BLaER1 treated with 17β-estradiol and CSF1 and Interleukin-3, amounts not matched to agents 10 nM and 100 nM (cell line): Measurements from ENCODE around the gene WWTR1.

Experiments used
- H3K27ac ChIP-seq, 11 experiments: shearing (Covaris generic); formaldehyde crosslinking; 2 replicates each; pipeline ENCODE4 v1.8.1; 2022
- H3K27me3 ChIP-seq, 11 experiments: shearing (Covaris generic); formaldehyde crosslinking; 2 replicates each; pipeline ENCODE4 v1.8.1; 2022
- H3K36me3 ChIP-seq, 11 experiments: shearing (Covaris generic); formaldehyde crosslinking; 2 replicates each; pipeline ENCODE4 v1.8.1; 2022
- H3K4me1 ChIP-seq, 10 experiments: shearing (Covaris generic); formaldehyde crosslinking; 2 replicates each; pipeline ENCODE4 v1.8.1; 2022
- H3K4me2 ChIP-seq, 11 experiments: shearing (Covaris generic); formaldehyde crosslinking; 2 replicates each; pipeline ENCODE4 v1.8.1; 2022
- H3K4me3 ChIP-seq, 10 experiments: shearing (Covaris generic); formaldehyde crosslinking; 2 replicates each; pipeline ENCODE4 v1.8.1; 2022
- H3K9ac ChIP-seq, 11 experiments: shearing (Covaris generic); formaldehyde crosslinking; 2 replicates each; pipeline ENCODE4 v1.8.1; 2022
- H3K9me3 ChIP-seq, 11 experiments: shearing (Covaris generic); formaldehyde crosslinking; replicated peaks in 1 of 11; 2 replicates each; pipeline ENCODE4 v1.8.1; 2022
- H4K20me1 ChIP-seq, 11 experiments: shearing (Covaris generic); formaldehyde crosslinking; 2 replicates each; pipeline ENCODE4 v1.8.1; 2022
- Cebpa-rat ChIP-seq, 11 experiments: shearing (Covaris generic); IDR thresholded peaks; 2 replicates each; pipeline ENCODE4 v1.8.1; 2022

Gene WWTR1

DNA sequence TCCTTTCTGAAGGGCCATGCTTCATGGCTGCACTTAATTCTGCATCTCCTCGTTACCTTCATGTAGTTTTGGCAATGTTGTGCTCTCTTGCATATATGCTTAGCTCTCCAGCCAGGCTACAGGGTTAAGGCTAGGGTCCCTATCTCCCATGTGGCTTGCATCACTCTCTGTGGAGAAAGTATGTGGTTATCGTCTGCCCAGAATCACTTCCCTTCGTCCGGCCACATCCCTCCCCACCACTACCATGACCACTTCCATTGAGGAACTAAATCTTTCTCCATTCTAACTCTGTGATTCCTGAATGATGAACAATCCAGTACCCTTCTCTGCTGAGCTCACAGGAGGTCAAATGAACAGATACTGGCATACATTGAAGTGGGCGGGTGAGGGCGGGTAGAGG is 34.0 kb downstream of the WWTR1 start:
- no peak overlapping the region for H3K4me3 ChIP-seq
- peaks cover 0 to 30% (median 0%) of the 10 kb centered on the region in 11 experiments; a peak in 7 of 22 replicates for H4K20me1 ChIP-seq
- no peak overlapping the region for H3K27ac ChIP-seq

DNA sequence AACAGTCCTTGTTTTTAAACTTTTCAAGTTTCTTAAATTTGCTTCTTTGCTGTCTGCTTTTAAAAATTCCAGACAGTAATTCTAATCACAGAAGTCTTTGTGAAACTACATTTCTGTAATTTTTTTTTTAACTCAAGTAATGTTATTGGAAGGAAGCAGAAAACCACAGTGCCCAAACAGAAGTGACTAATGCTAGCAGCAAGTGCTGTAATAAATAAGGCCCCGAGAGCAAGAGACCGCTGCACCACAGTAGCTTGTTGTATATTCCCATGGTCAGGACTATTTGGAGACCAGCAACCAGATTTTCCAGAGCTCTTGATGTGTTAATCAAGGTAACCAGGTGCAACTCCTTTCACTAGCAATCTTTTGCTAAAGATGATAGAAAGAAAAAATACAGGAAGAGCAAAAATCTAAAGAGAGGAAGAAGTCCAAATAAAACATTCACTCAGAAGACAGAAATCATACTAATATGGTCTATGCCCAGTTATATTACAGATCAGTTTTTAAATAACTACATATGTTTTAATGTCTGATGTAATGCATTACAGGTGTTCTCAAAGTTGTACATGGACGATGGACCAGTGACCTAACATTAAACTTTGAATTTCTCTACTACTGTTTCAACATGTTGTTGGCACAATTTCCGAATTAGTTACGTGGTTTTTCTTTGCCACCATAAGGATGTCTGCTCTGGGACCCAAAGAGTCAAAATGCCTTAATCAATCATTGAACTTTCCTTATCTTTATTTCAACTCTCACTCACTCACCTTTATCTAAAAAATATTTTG is 36.4 kb downstream of the WWTR1 start:
- H3K9me3 ChIP-seq = peaks cover 0 to 20% (median 0%) of the 10 kb centered on the region in 11 experiments; a peak in 9 of 22 replicates
- H3K27ac ChIP-seq = no peak overlapping the region
- no peak overlapping the region for H3K4me3 ChIP-seq
- peaks cover 0 to 99% (median 0%) of the 10 kb centered on the region in 11 experiments; a peak in 9 of 22 replicates for H3K27me3 ChIP-seq
- no peak for TF ChIP-seq Cebpa-rat (IDR thresholded peaks at IDR 0.05)
- peak overlapping the region in 10 of 11 experiments; percentile 2 to 51 (median 26); a peak in 15 of 22 replicates for H3K4me2 ChIP-seq
- no peaks in the 10 kb centered on the region for H3K36me3 ChIP-seq
- peaks cover 0 to 34% (median 23%) of the 10 kb centered on the region in 10 experiments; a peak in 16 of 20 replicates for H3K4me1 ChIP-seq
- H4K20me1 ChIP-seq = peaks cover 0 to 37% (median 0%) of the 10 kb centered on the region in 11 experiments; a peak in 8 of 22 replicates
- no peak overlapping the region for H3K9ac ChIP-seq

More for the DNA sequence above, 34.0 kb downstream of the WWTR1 start:
- peaks cover 0 to 99% (median 0%) of the 10 kb centered on the region in 11 experiments; a peak in 9 of 22 replicates for H3K27me3 ChIP-seq
- peaks cover 0 to 34% (median 23%) of the 10 kb centered on the region in 10 experiments; a peak in 16 of 20 replicates for H3K4me1 ChIP-seq
- H3K4me2 ChIP-seq = peak overlapping the region in 7 of 11 experiments; percentile 9 to 69 (median 33); a peak in 9 of 22 replicates
- no peaks in the 10 kb centered on the region for H3K36me3 ChIP-seq
- peaks cover 0 to 41% (median 14%) of the 10 kb centered on the region in 11 experiments; a peak in 17 of 22 replicates for H3K9me3 ChIP-seq
- TF ChIP-seq Cebpa-rat (IDR thresholded peaks at IDR 0.05) = peak in 4 of 11 experiments; percentile 26 to 71 (median 54); a peak in 5 of 22 replicates
- H3K9ac ChIP-seq = no peak overlapping the region

DNA sequence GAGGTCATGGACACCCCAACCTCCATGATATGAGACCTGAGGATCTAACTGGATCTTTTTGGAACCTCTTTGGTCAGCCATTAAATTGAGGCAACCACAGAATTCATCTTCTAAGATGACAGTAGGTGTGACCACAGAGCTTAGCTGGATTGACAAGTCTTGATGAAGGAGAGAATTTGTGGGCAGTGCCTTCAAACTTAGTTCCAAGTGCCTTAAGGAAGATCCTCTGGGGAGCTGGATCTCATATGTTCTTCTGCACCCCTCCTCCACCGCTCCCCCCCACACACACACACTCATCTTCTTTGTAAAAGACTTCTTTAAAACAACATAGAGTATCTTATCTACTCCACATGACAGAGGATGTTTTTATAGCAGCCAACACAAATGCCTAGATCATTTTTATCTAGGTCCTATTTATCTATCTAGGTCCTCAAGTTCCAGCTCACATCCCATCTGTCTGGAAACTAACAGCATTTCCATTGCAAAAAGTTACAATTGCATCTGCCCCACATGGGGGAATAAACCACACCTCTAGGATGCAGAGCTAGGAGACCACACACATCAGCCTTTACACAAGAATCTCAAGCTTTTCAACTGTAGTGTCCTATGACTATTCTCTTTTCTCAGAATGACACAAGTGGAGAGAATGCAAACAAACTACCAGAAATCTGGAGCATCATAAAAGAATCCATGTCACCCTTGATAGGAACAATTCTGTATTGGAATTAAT is 37.4 kb downstream of the WWTR1 start:
- peak overlapping the region in 8 of 11 experiments; percentile 13 to 51 (median 26); a peak in 10 of 22 replicates for H3K4me2 ChIP-seq
- H3K4me3 ChIP-seq = no peak overlapping the region
- no peaks in the 10 kb centered on the region for H3K36me3 ChIP-seq
- peaks cover 0 to 34% (median 23%) of the 10 kb centered on the region in 10 experiments; a peak in 16 of 20 replicates for H3K4me1 ChIP-seq
- no peak for TF ChIP-seq Cebpa-rat (IDR thresholded peaks at IDR 0.05)
- H3K27ac ChIP-seq = no peak overlapping the region
- peaks cover 0 to 32% (median 0%) of the 10 kb centered on the region in 11 experiments; a peak in 8 of 22 replicates for H4K20me1 ChIP-seq
- no peak overlapping the region for H3K9ac ChIP-seq
- peaks cover 0 to 99% (median 0%) of the 10 kb centered on the region in 11 experiments; a peak in 9 of 22 replicates for H3K27me3 ChIP-seq
- H3K9me3 ChIP-seq = peaks cover 0 to 19% (median 0%) of the 10 kb centered on the region in 11 experiments; a peak in 9 of 22 replicates

DNA sequence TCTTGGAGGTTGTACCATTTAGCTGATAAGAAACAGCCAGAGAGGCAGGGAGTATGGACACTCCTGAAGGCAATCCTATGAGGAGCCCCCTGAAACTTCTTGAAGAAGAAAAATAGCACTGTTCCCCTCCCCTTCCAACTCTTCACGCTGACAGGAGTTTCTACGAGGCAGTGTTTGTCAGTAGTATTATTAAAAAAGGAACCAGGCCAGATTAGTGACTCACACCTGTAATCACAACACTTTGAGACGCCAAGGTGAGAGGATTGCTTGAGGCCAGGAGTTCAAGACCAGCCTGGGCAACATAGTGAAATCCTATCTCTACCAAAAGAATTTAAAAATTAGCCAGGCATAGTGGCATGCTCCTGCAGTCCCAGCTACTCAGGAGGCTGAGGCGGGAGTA is 38.7 kb downstream of the WWTR1 start:
- Histone ChIP-seq H3K36me3 (no peaks in the 10 kb centered on the region), H3K27ac (no peak overlapping the region), H3K4me1 (peaks cover 0 to 30% (median 20%) of the 10 kb centered on the region in 10 experiments; a peak in 16 of 20 replicates), H3K9me3 (peaks cover 0 to 19% (median 0%) of the 10 kb centered on the region in 11 experiments; a peak in 9 of 22 replicates), H3K4me2 (no peak overlapping the region), H3K9ac (no peak overlapping the region), H4K20me1 (peaks cover 0 to 26% (median 0%) of the 10 kb centered on the region in 11 experiments; a peak in 8 of 22 replicates), H3K4me3 (no peak overlapping the region), H3K27me3 (peaks cover 0 to 99% (median 0%) of the 10 kb centered on the region in 11 experiments; a peak in 9 of 22 replicates)
- TF ChIP-seq Cebpa-rat (IDR thresholded peaks at IDR 0.05) = no peak

DNA sequence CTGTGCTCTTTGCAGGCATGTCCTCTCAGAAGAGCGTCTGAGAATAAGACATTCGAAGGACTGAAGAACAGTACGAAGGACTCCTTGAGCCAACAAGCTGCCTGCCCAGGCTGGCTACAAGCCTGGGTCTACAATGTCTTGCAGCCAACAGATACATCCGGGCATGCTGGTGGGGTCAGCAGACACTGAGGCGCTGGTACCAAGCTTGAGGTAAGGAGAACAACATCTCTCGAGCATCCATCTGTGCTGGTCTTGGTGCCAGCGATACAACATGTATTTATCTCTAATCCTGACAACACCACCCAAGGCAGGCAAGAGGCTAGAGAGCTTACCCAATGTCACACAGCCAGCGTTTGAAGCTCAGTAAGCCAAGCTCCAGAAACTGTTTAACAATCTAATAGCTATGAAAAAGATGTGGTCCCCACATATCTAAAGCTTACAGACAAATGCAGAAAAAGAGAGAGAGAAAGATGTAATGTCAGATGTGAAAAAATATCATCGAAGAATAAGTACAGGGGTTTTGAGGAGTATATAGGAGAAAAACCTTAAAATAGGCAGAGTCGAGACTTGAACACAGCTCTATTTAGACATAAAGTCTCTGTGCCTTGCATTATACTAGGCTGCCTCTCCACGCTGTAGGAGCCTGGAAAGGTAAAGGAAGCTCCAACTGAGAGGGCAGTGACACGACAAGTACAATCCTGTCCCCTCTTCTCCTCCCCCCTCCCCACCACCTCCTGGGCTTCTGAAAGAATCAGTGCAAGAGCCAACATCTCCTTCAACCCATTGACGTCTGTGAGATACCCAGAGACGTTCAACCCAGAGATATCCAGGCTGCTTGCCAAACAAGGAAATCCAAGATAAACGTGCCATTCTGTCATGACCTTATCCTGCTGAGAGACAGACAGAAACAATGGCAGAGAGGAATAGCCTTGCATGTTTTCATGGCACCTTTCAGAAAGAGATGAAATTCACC is 39.4 kb downstream of the WWTR1 start:
- Histone ChIP-seq H3K4me3 (no peak overlapping the region), H3K27me3 (peaks cover 0 to 100% (median 0%) of the 10 kb centered on the region in 11 experiments; a peak in 9 of 22 replicates), H3K4me2 (no peak overlapping the region), H4K20me1 (peaks cover 0 to 20% (median 0%) of the 10 kb centered on the region in 11 experiments; a peak in 5 of 22 replicates), H3K36me3 (no peaks in the 10 kb centered on the region), H3K4me1 (peaks cover 0 to 23% (median 16%) of the 10 kb centered on the region in 10 experiments; a peak in 16 of 20 replicates), H3K9me3 (peaks cover 0 to 19% (median 0%) of the 10 kb centered on the region in 11 experiments; a peak in 9 of 22 replicates), H3K9ac (no peak overlapping the region), H3K27ac (no peak overlapping the region)
- TF ChIP-seq Cebpa-rat (IDR thresholded peaks at IDR 0.05) = no peak

DNA sequence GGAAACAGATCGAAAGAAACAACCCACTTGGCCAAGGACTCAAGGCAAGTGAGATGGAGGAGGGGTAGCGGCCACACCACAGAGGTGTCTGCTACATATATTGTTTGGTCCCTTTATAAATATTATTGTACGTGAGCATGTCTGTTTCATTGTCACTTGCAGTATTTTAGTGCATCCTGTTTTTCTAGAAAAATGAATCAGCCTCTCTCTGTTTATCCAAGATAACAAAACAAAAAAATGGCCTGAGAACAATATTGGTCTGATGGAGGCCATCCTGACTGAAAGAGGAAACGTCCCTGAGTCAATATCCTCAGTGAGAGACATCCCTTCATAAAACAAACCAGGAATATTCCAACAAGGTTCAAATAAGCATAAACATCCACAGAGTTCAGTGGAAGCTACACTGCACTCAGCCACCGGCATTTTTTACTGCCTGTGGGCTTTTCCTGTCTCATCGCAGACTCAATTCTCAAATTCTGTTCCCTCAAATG is 42.0 kb downstream of the WWTR1 start:
- no peak for TF ChIP-seq Cebpa-rat (IDR thresholded peaks at IDR 0.05)
- peaks cover 0 to 14% (median 0%) of the 10 kb centered on the region in 11 experiments; a peak in 4 of 22 replicates for H4K20me1 ChIP-seq
- H3K9me3 ChIP-seq = peaks cover 0 to 15% (median 0%) of the 10 kb centered on the region in 11 experiments; a peak in 9 of 22 replicates
- peaks cover 0 to 6% (median 5%) of the 10 kb centered on the region in 10 experiments; a peak in 12 of 20 replicates for H3K4me1 ChIP-seq
- no peak overlapping the region for H3K4me2 ChIP-seq
- H3K27ac ChIP-seq = no peak overlapping the region
- H3K9ac ChIP-seq = no peak overlapping the region
- peaks cover 0 to 100% (median 0%) of the 10 kb centered on the region in 11 experiments; a peak in 9 of 22 replicates for H3K27me3 ChIP-seq
- H3K4me3 ChIP-seq = no peak overlapping the region
- H3K36me3 ChIP-seq = no peaks in the 10 kb centered on the region

DNA sequence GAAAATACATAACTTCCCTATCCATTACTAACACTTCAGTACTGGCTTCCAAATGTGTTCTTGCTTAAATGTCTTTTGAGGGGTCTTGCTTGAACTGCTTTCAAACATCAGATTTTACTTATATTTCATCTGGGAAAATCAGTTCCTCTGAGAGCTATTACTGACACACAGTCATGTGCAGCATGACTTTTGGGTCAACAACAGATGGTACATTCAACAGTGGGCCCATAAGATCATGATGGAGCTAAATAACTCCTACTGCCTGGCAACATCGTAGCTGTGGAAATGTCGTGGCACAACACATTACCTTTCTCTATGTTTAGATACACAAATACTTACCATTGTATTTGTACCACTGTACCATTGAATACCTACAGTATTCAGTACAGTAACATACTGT is 43.8 kb downstream of the WWTR1 start:
- no peak overlapping the region for H3K27ac ChIP-seq
- no peak overlapping the region for H3K4me3 ChIP-seq
- no peak for TF ChIP-seq Cebpa-rat (IDR thresholded peaks at IDR 0.05)
- H4K20me1 ChIP-seq = peaks cover 0 to 10% (median 0%) of the 10 kb centered on the region in 11 experiments; a peak in 2 of 22 replicates
- H3K9me3 ChIP-seq = no peaks in the 10 kb centered on the region
- peaks cover 0 to 100% (median 0%) of the 10 kb centered on the region in 11 experiments; a peak in 9 of 22 replicates for H3K27me3 ChIP-seq
- H3K9ac ChIP-seq = no peak overlapping the region
- no peak overlapping the region for H3K4me2 ChIP-seq
- no peaks in the 10 kb centered on the region for H3K36me3 ChIP-seq
- no peaks in the 10 kb centered on the region for H3K4me1 ChIP-seq
